ENCODE data around the gene GJA3.
A peak's percentile ranks its signal among the peaks of the same experiment; 100 is the strongest.

The GJA3 gene

GRCh38 chr13:20181188-20181587 is 20.3 kb upstream of the GJA3 start:
- no peak for DNase-seq (ENCODE audit: extremely low read depth, low read depth)
- no peak overlapping the region for H3K4me3 ChIP-seq (replicated peaks; ENCODE audit: low read depth, low read length)
- TF ChIP-seq, protein P1, sequence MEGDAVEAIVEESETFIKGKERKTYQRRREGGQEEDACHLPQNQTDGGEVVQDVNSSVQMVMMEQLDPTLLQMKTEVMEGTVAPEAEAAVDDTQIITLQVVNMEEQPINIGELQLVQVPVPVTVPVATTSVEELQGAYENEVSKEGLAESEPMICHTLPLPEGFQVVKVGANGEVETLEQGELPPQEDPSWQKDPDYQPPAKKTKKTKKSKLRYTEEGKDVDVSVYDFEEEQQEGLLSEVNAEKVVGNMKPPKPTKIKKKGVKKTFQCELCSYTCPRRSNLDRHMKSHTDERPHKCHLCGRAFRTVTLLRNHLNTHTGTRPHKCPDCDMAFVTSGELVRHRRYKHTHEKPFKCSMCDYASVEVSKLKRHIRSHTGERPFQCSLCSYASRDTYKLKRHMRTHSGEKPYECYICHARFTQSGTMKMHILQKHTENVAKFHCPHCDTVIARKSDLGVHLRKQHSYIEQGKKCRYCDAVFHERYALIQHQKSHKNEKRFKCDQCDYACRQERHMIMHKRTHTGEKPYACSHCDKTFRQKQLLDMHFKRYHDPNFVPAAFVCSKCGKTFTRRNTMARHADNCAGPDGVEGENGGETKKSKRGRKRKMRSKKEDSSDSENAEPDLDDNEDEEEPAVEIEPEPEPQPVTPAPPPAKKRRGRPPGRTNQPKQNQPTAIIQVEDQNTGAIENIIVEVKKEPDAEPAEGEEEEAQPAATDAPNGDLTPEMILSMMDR (IDR thresholded peaks at IDR 0.05; ENCODE audit: low read depth, low read length, missing control alignments), result no peak

DNA sequence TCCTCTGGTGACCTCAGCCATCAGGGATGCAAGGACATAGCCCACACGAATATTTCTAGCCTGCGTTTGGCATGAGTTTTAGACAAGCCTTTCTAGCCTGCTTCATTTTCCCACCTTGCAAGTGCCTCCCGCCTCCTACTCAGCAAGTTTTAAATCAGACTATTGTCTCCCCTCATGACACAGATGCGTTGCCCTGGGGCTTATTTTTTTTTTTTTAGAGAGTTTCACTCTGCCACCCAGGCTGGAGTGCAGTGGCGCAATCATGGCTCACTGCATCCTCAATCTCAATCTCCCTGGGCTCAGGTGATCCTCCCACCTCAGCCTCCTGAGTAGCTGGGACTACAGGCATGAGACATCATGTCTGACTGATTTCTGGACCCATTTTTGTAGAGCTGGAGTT is 17.3 kb upstream of the GJA3 start:
- TF ChIP-seq, protein P1 (IDR thresholded peaks at IDR 0.05; ENCODE audit: low read depth, low read length, missing control alignments), result no peak
- DNase-seq (ENCODE audit: extremely low read depth, low read depth), result no peak
- no peak overlapping the region for H3K4me3 ChIP-seq (replicated peaks; ENCODE audit: low read depth, low read length)

DNA sequence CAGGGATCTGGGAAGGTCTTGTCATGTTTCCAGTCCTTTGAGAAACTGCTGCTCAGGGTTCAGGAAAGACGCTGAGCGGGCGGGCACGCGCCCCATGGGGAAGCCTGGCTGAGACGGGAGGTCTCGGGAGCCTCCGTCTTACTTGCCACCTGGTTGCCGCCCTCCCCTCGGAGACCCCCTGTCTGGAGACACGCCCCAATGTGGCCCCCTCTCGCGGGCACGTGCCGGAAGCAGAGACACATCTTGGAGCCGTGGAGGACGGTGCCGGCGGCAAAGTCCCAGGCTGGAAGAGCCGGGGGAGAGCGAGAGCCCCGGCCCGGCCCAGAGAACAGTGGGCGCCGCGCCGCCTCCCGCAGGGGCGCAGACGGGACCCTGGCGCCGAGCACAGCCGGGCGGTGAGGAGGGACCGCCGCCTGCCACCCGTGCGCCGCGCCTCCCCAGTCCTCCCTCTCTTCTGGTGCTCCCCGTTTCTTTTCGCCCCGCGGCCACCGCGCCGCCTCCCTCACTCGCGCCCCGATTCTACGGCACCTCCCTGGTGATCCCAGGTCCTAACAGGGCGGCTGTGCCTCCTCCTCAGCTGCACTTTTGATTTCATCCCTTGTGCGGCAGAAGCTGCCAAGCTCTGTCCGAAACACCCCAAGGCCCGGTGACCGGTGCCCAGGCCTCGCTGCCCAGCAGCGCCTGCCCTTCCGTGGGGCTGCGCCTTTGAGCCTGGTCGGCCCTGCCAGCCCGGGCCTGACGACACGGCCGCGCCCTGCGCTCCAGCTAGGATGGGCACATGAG is 16.4 kb upstream of the GJA3 start:
- DNase-seq (ENCODE audit: extremely low read depth, low read depth), result no peak
- no peak overlapping the region for H3K4me3 ChIP-seq (replicated peaks; ENCODE audit: low read depth, low read length)
- TF ChIP-seq, protein P1 (IDR thresholded peaks at IDR 0.05; ENCODE audit: low read depth, low read length, missing control alignments), result no peak

GRCh38 chr13:20175907-20176652 is 15.2 kb upstream of the GJA3 start:
- no peak overlapping the region for H3K4me3 ChIP-seq (replicated peaks; ENCODE audit: low read depth, low read length)
- TF ChIP-seq, protein P1 (IDR thresholded peaks at IDR 0.05; ENCODE audit: low read depth, low read length, missing control alignments), result no peak
- no peak for DNase-seq (ENCODE audit: extremely low read depth, low read depth)

- TF ChIP-seq, protein P1 (IDR thresholded peaks at IDR 0.05; ENCODE audit: low read depth, low read length, missing control alignments), result no peak
- DNase-seq (ENCODE audit: extremely low read depth, low read depth), result no peak
- H3K4me3 ChIP-seq (replicated peaks; ENCODE audit: low read depth, low read length), result no peak overlapping the region
Measured at GRCh38 chr13:20175406-20175794, 14.5 kb upstream of the GJA3 start.

DNA sequence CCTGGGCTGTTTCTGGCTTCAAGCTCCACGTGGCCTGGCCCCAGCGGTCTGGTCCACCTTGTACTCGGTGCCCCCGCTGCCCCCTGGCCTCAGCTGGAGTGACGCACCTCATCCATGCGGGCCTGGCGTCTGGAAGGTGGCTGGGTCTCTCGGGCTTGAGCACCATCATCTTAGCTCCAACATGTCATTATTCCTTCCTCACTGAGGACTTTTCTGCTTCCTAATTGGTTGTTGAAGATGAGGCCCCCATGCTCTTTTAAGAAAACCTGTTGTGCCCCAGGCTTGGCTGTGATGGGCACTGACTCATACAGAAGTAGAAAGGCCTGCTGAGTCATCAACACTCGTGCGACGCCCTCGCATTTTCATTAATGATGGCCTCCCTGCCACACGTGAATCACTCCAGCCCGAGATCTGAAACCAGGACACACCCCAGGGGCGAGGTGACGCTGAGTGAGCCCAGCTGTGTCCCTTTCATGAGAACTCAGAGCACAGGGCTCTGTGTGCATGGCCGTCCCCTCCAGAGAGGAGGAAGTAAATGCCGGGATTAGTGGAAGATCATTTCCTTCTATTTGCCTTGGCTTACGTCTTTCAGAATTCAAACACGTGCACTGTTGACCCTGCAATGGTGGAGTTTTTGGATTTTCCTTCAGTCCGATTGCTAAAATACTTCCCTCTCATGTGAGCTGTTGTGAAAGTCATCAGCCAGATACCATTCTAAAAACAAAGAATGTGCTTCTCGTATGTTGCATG is 14.0 kb upstream of the GJA3 start:
- H3K4me3 ChIP-seq (replicated peaks; ENCODE audit: low read depth, low read length), result no peak overlapping the region
- peak; percentile 89 for DNase-seq (ENCODE audit: extremely low read depth, low read depth)

More for the DNA sequence above, 14.0 kb upstream of the GJA3 start:
- TF ChIP-seq, protein P1 (IDR thresholded peaks at IDR 0.05; ENCODE audit: low read depth, low read length, missing control alignments), result no peak

Data from HFF-Myc (cell line).